Measurements from ENCODE around the gene SNAPC3. TPM values are rescaled to one million over a fixed set of nuclear protein-coding genes. Genes with fewer than 3 reads are reported as not detected.
A peak's percentile ranks its signal among the peaks of the same experiment; 100 is the strongest.
"Not testable (repeated sequence)": the region's sequence is repeated elsewhere in the genome, so short reads cannot be mapped to it uniquely, and the experiment has no call there.

Gene SNAPC3
- total and polyA plus RNA-seq, 5 donors from 2014 or later, result 8.1 to 15.3 (median 14.0) TPM

GRCh38 chr9:15441841-15442240 lies 19.2 kb downstream of the SNAPC3 start:
- H3K9me3 Mint-ChIP-seq; H3K4me1 ChIP-seq (ENCODE audit: control insufficient read depth, insufficient read depth, low read length, poor library complexity, severe bottlenecking); H3K9me3 ChIP-seq (ENCODE audit: control insufficient read depth in 2 of 2, low read length in 2 of 2); H3K4me3 ChIP-seq (ENCODE audit: low read depth, low read length); H3K4me3 Mint-ChIP-seq; H3K27me3 ChIP-seq (ENCODE audit: control insufficient read depth, insufficient read depth, low read length); ATAC-seq (ENCODE audit: low read depth in 2 of 2); H3K27ac ChIP-seq (ENCODE audit: insufficient read depth, low read length, poor library complexity, severe bottlenecking); H3K27ac Mint-ChIP-seq; DNase-seq; H3K27me3 Mint-ChIP-seq: not testable (repeated sequence)
- H3K36me3 ChIP-seq (ENCODE audit: control insufficient read depth, insufficient read depth, low read length), result peaks cover 50% of the 10 kb centered on the region
- H3K36me3 Mint-ChIP-seq, result peaks cover 46% of the 10 kb centered on the region
- H3K4me1 Mint-ChIP-seq, result peaks cover 12 to 32% (median 21%) of the 10 kb centered on the region in 4 donors

- not testable (repeated sequence) for H3K27ac Mint-ChIP-seq; ATAC-seq (ENCODE audit: low read depth in 2 of 2); H3K27me3 ChIP-seq (ENCODE audit: control insufficient read depth, insufficient read depth, low read length); DNase-seq; H3K27me3 Mint-ChIP-seq; H3K9me3 ChIP-seq (ENCODE audit: control insufficient read depth in 2 of 2, low read length in 2 of 2); H3K4me3 ChIP-seq (ENCODE audit: low read depth, low read length); H3K4me3 Mint-ChIP-seq; H3K4me1 ChIP-seq (ENCODE audit: control insufficient read depth, insufficient read depth, low read length, poor library complexity, severe bottlenecking); H3K27ac ChIP-seq (ENCODE audit: insufficient read depth, low read length, poor library complexity, severe bottlenecking); H3K9me3 Mint-ChIP-seq
- H3K36me3 ChIP-seq (ENCODE audit: control insufficient read depth, insufficient read depth, low read length), result peaks cover 52% of the 10 kb centered on the region
- peaks cover 47% of the 10 kb centered on the region for H3K36me3 Mint-ChIP-seq
- H3K4me1 Mint-ChIP-seq, result peaks cover 12 to 30% (median 20%) of the 10 kb centered on the region in 4 donors
Measured at GRCh38 chr9:15442264-15442663, 19.6 kb downstream of the SNAPC3 start.

GRCh38 chr9:15444141-15444540 lies 21.5 kb downstream of the SNAPC3 start:
- Mint-ChIP-seq H3K9me3 (no peaks in the 10 kb centered on the region), H3K36me3 (peaks cover 46% of the 10 kb centered on the region), H3K27me3 (no peaks in the 10 kb centered on the region), H3K27ac (no peak overlapping the region), H3K4me1 (peaks cover 10 to 20% (median 14%) of the 10 kb centered on the region in 4 donors), H3K4me3 (no peak overlapping the region)
- no peaks in the 10 kb centered on the region for H3K4me1 ChIP-seq (ENCODE audit: control insufficient read depth, insufficient read depth, low read length, poor library complexity, severe bottlenecking)
- H3K27me3 ChIP-seq (ENCODE audit: control insufficient read depth, insufficient read depth, low read length), result no peaks in the 10 kb centered on the region
- peaks cover 66% of the 10 kb centered on the region for H3K36me3 ChIP-seq (ENCODE audit: control insufficient read depth, insufficient read depth, low read length)
- ATAC-seq (ENCODE audit: low read depth in 2 of 2) (no peak), DNase-seq (no peak)
- no peaks in the 10 kb centered on the region for H3K9me3 ChIP-seq (ENCODE audit: control insufficient read depth in 2 of 2, low read length in 2 of 2)
- H3K4me3 ChIP-seq (ENCODE audit: low read depth, low read length), result no peak overlapping the region
- H3K27ac ChIP-seq (ENCODE audit: insufficient read depth, low read length, poor library complexity, severe bottlenecking), result no peak overlapping the region

- Mint-ChIP-seq H3K27me3 (no peaks in the 10 kb centered on the region), H3K27ac (peak overlapping the region in 2 of 3 donors; percentile 12 to 17), H3K36me3 (peaks cover 28% of the 10 kb centered on the region), H3K9me3 (no peaks in the 10 kb centered on the region), H3K4me1 (peaks cover 0 to 16% (median 2%) of the 10 kb centered on the region in 4 donors), H3K4me3 (no peak overlapping the region)
- ATAC-seq (ENCODE audit: low read depth in 2 of 2) (no peak), DNase-seq (no peak)
- Histone ChIP-seq H3K4me3 (ENCODE audit: low read depth, low read length) (no peak overlapping the region), H3K27me3 (ENCODE audit: control insufficient read depth, insufficient read depth, low read length) (no peaks in the 10 kb centered on the region), H3K27ac (ENCODE audit: insufficient read depth, low read length, poor library complexity, severe bottlenecking) (no peak overlapping the region), H3K9me3 (ENCODE audit: control insufficient read depth in 2 of 2, low read length in 2 of 2) (no peaks in the 10 kb centered on the region), H3K36me3 (ENCODE audit: control insufficient read depth, insufficient read depth, low read length) (peaks cover 74% of the 10 kb centered on the region), H3K4me1 (ENCODE audit: control insufficient read depth, insufficient read depth, low read length, poor library complexity, severe bottlenecking) (no peaks in the 10 kb centered on the region)
Measured at GRCh38 chr9:15453956-15454355, 31.3 kb downstream of the SNAPC3 start.

- Mint-ChIP-seq H3K4me3 (no peak overlapping the region), H3K27me3 (no peaks in the 10 kb centered on the region), H3K36me3 (peaks cover 28% of the 10 kb centered on the region), H3K4me1 (peaks cover 0 to 6% (median 3%) of the 10 kb centered on the region in 4 donors), H3K27ac (no peak overlapping the region), H3K9me3 (no peaks in the 10 kb centered on the region)
- DNase-seq, result no peak
- Histone ChIP-seq H3K27ac (ENCODE audit: insufficient read depth, low read length, poor library complexity, severe bottlenecking) (no peak overlapping the region), H3K4me1 (ENCODE audit: control insufficient read depth, insufficient read depth, low read length, poor library complexity, severe bottlenecking) (no peaks in the 10 kb centered on the region), H3K4me3 (ENCODE audit: low read depth, low read length) (no peak overlapping the region), H3K9me3 (ENCODE audit: control insufficient read depth in 2 of 2, low read length in 2 of 2) (no peaks in the 10 kb centered on the region), H3K27me3 (ENCODE audit: control insufficient read depth, insufficient read depth, low read length) (no peaks in the 10 kb centered on the region), H3K36me3 (ENCODE audit: control insufficient read depth, insufficient read depth, low read length) (peaks cover 79% of the 10 kb centered on the region)
- ATAC-seq (ENCODE audit: low read depth in 2 of 2), result no peak
Measured at GRCh38 chr9:15461056-15461455, 38.4 kb downstream of the SNAPC3 start.

GRCh38 chr9:15461601-15462000 lies 38.9 kb downstream of the SNAPC3 start:
- H3K4me3 ChIP-seq (ENCODE audit: low read depth, low read length), result no peak overlapping the region
- Mint-ChIP-seq H3K4me1 (peaks cover under 1 to 7% (median 3%) of the 10 kb centered on the region in 4 donors), H3K27me3 (no peaks in the 10 kb centered on the region), H3K4me3 (no peak overlapping the region), H3K9me3 (no peaks in the 10 kb centered on the region), H3K36me3 (peaks cover 33% of the 10 kb centered on the region), H3K27ac (no peak overlapping the region)
- H3K9me3 ChIP-seq (ENCODE audit: control insufficient read depth in 2 of 2, low read length in 2 of 2), result no peaks in the 10 kb centered on the region
- H3K4me1 ChIP-seq (ENCODE audit: control insufficient read depth, insufficient read depth, low read length, poor library complexity, severe bottlenecking), result no peaks in the 10 kb centered on the region
- no peak for DNase-seq
- no peaks in the 10 kb centered on the region for H3K27me3 ChIP-seq (ENCODE audit: control insufficient read depth, insufficient read depth, low read length)
- ATAC-seq (ENCODE audit: low read depth in 2 of 2), result no peak
- H3K36me3 ChIP-seq (ENCODE audit: control insufficient read depth, insufficient read depth, low read length), result peaks cover 84% of the 10 kb centered on the region
- no peak overlapping the region for H3K27ac ChIP-seq (ENCODE audit: insufficient read depth, low read length, poor library complexity, severe bottlenecking)

- DNase-seq, result no peak
- Mint-ChIP-seq H3K27ac (peak overlapping the region in 2 of 3 donors; percentile 20 to 32), H3K4me1 (peaks cover 11 to 27% (median 21%) of the 10 kb centered on the region in 4 donors), H3K4me3 (no peak overlapping the region), H3K27me3 (no peaks in the 10 kb centered on the region), H3K9me3 (no peaks in the 10 kb centered on the region), H3K36me3 (peaks cover 51% of the 10 kb centered on the region)
- Histone ChIP-seq H3K4me3 (ENCODE audit: low read depth, low read length) (no peak overlapping the region), H3K27ac (ENCODE audit: insufficient read depth, low read length, poor library complexity, severe bottlenecking) (no peak overlapping the region), H3K27me3 (ENCODE audit: control insufficient read depth, insufficient read depth, low read length) (no peaks in the 10 kb centered on the region), H3K9me3 (ENCODE audit: control insufficient read depth in 2 of 2, low read length in 2 of 2) (no peaks in the 10 kb centered on the region), H3K4me1 (ENCODE audit: control insufficient read depth, insufficient read depth, low read length, poor library complexity, severe bottlenecking) (no peaks in the 10 kb centered on the region), H3K36me3 (ENCODE audit: control insufficient read depth, insufficient read depth, low read length) (peaks cover 96% of the 10 kb centered on the region)
- ATAC-seq (ENCODE audit: low read depth in 2 of 2), result no peak
Measured at GRCh38 chr9:15468145-15468544, 45.5 kb downstream of the SNAPC3 start.

- ATAC-seq (ENCODE audit: low read depth in 2 of 2) (no peak), DNase-seq (no peak)
- H3K36me3 ChIP-seq (ENCODE audit: control insufficient read depth, insufficient read depth, low read length), result peaks cover 94% of the 10 kb centered on the region
- H3K27me3 ChIP-seq (ENCODE audit: control insufficient read depth, insufficient read depth, low read length), result no peaks in the 10 kb centered on the region
- H3K9me3 Mint-ChIP-seq, result no peaks in the 10 kb centered on the region
- H3K4me3 Mint-ChIP-seq, result no peak overlapping the region
- H3K4me1 ChIP-seq (ENCODE audit: control insufficient read depth, insufficient read depth, low read length, poor library complexity, severe bottlenecking), result no peaks in the 10 kb centered on the region
- H3K27ac Mint-ChIP-seq, result peak overlapping the region in 1 of 3 donors; percentile 59
- peaks cover 11 to 27% (median 23%) of the 10 kb centered on the region in 4 donors for H3K4me1 Mint-ChIP-seq
- no peaks in the 10 kb centered on the region for H3K27me3 Mint-ChIP-seq
- H3K27ac ChIP-seq (ENCODE audit: insufficient read depth, low read length, poor library complexity, severe bottlenecking), result no peak overlapping the region
- no peaks in the 10 kb centered on the region for H3K9me3 ChIP-seq (ENCODE audit: control insufficient read depth in 2 of 2, low read length in 2 of 2)
- peaks cover 56% of the 10 kb centered on the region for H3K36me3 Mint-ChIP-seq
- no peak overlapping the region for H3K4me3 ChIP-seq (ENCODE audit: low read depth, low read length)
Measured at GRCh38 chr9:15469406-15469805, 46.7 kb downstream of the SNAPC3 start.
